WTC11 (cell line): ENCODE results near the gene MAST4. TPM values are rescaled to one million over a fixed set of nuclear protein-coding genes. Genes with fewer than 3 reads are reported as not detected.

Experiments used
- ATAC-seq: fragments of 200-7000 bp; cut with Tn5 transposase; 2 replicates; pipeline ENCODE4 v1.10.0; 2021; ENCODE audit warnings: mild to moderate bottlenecking, moderate library complexity
- CTCF ChIA-PET: fragments of 300-600 bp; sonication (Branson Sonifier 250); formaldehyde crosslinking; loops from one replicate; lab custom pipeline; 2021; ENCODE audit warnings: antibody characterized with exemption; lab: Charles Lee
- POLR2A ChIA-PET: fragments of 350-600 bp; sonication (Branson Sonifier 250); formaldehyde crosslinking; loops from one replicate; lab custom pipeline; 2021; ENCODE audit warnings: antibody characterized with exemption; lab: Charles Lee
- DNase-seq: peaks from one replicate; pipeline ENCODE4 v3.0.0; 2021; ENCODE audit warnings: low spot score
- H3K27ac Mint-ChIP-seq: 2 replicates; pipeline ENCODE4 v1.8.0; 2021; ENCODE audit warnings: mixed read lengths
- H3K27me3 Mint-ChIP-seq: 2 replicates; pipeline ENCODE4 v1.8.0; 2021; ENCODE audit warnings: low read depth, mild to moderate bottlenecking, moderate library complexity, mixed read lengths
- H3K36me3 Mint-ChIP-seq: 2 replicates; pipeline ENCODE4 v1.8.0; 2021; ENCODE audit warnings: mixed read lengths
- H3K4me1 Mint-ChIP-seq: 2 replicates; pipeline ENCODE4 v1.8.0; 2022; ENCODE audit warnings: mixed read lengths
- H3K4me3 Mint-ChIP-seq: 2 replicates; pipeline ENCODE4 v1.8.0; 2021; ENCODE audit warnings: mild to moderate bottlenecking, moderate library complexity, mixed read lengths
- H3K9me3 Mint-ChIP-seq: 2 replicates; pipeline ENCODE4 v1.8.0; 2021; ENCODE audit warnings: mixed read lengths
- CBFB ChIP-seq: sonication (generic); formaldehyde crosslinking; IDR thresholded peaks from 2 replicates; pipeline ENCODE4 v1.8.1; 2022; ENCODE audit warnings: mild to moderate bottlenecking, low read depth, missing genetic modification reagents
- ELF4 ChIP-seq: sonication (generic); formaldehyde crosslinking; IDR thresholded peaks from 2 replicates; pipeline ENCODE4 v1.8.1; 2022; ENCODE audit warnings: low read depth, mild to moderate bottlenecking, moderate library complexity, missing genetic modification reagents
- EMX1 ChIP-seq: fragments of 250-450 bp; sonication (Bioruptor Pico); IDR thresholded peaks from 2 replicates; pipeline ENCODE4 v1.8.0; 2021; ENCODE audit warnings: mild to moderate bottlenecking
- ETV6 ChIP-seq: sonication (generic); formaldehyde crosslinking; IDR thresholded peaks from 2 replicates; pipeline ENCODE4 v1.8.1; 2022; ENCODE audit warnings: mild to moderate bottlenecking, missing genetic modification reagents
- FOXJ3 ChIP-seq: sonication (generic); formaldehyde crosslinking; IDR thresholded peaks from 2 replicates; pipeline ENCODE4 v1.9.0; 2021; ENCODE audit warnings: missing genetic modification reagents, mild to moderate bottlenecking, borderline replicate concordance
- FOXK1 ChIP-seq: sonication (generic); formaldehyde crosslinking; IDR thresholded peaks from 2 replicates; pipeline ENCODE4 v1.8.0; 2022; ENCODE audit warnings: mild to moderate bottlenecking, moderate library complexity, missing genetic modification reagents
- GRHL2 ChIP-seq: fragments of 250-450 bp; sonication (Bioruptor Pico); IDR thresholded peaks from 2 replicates; pipeline ENCODE4 v1.8.0; 2022; ENCODE audit warnings: mild to moderate bottlenecking, moderate library complexity; ENCODE audit not compliant: insufficient replicate concordance, severe bottlenecking
- JAZF1 ChIP-seq: fragments of 250-450 bp; sonication (Bioruptor Pico); IDR thresholded peaks from 2 replicates; pipeline ENCODE4 v1.9.0; 2021; ENCODE audit warnings: moderate library complexity, mild to moderate bottlenecking, inconsistent platforms
- SP1 ChIP-seq: sonication (generic); formaldehyde crosslinking; conservative IDR thresholded peaks from 2 replicates; pipeline ENCODE4 v1.8.1; 2022; ENCODE audit warnings: missing genetic modification reagents
- TEAD1 ChIP-seq: sonication (generic); formaldehyde crosslinking; IDR thresholded peaks from 2 replicates; pipeline ENCODE4 v1.8.0; 2022; ENCODE audit warnings: mild to moderate bottlenecking, missing genetic modification reagents
- ZNF121 ChIP-seq: sonication (generic); formaldehyde crosslinking; IDR thresholded peaks from 2 replicates; pipeline ENCODE4 v1.8.0; 2023; ENCODE audit warnings: missing genetic modification reagents
- ZNF138 ChIP-seq: sonication (generic); formaldehyde crosslinking; conservative IDR thresholded peaks from 2 replicates; pipeline ENCODE4 v1.8.1; 2022; ENCODE audit warnings: mild to moderate bottlenecking, moderate library complexity, missing genetic modification reagents
- ZNF416 ChIP-seq: fragments of 250-450 bp; sonication (Bioruptor Pico); IDR thresholded peaks from 2 replicates; pipeline ENCODE4 v1.9.0; 2021; ENCODE audit warnings: mild to moderate bottlenecking, inconsistent platforms
- ZNF423 ChIP-seq: fragments of 250-450 bp; sonication (Bioruptor Pico); IDR thresholded peaks from 2 replicates; pipeline ENCODE4 v2.1.2; 2022; ENCODE audit warnings: mild to moderate bottlenecking, moderate library complexity
- total RNA-seq: library from RNA; stranded (reverse); gene quantifications from 3 replicates; pipeline ENCODE4 v1.2.3, GENCODE V29; 2021
- TF ChIP-seq, protein P1 (sequence below): fragments of 250-450 bp; sonication (Bioruptor Pico); IDR thresholded peaks from 2 replicates; pipeline ENCODE4 v1.9.0; 2021; ENCODE audit warnings: mild to moderate bottlenecking
- TF ChIP-seq, protein P2 (sequence below): sonication (generic); formaldehyde crosslinking; conservative IDR thresholded peaks from 2 replicates; pipeline ENCODE4 v1.8.1; 2023; ENCODE audit warnings: mild to moderate bottlenecking, low read depth, missing genetic modification reagents, moderate library complexity
- TF ChIP-seq, protein P3 (sequence below): sonication (generic); formaldehyde crosslinking; IDR thresholded peaks from 2 replicates; pipeline ENCODE4 v1.8.0; 2022; ENCODE audit warnings: mild to moderate bottlenecking, missing genetic modification reagents
- TF ChIP-seq, protein P4 (sequence below): sonication (generic); formaldehyde crosslinking; IDR thresholded peaks from 2 replicates; pipeline ENCODE4 v1.8.1; 2023; ENCODE audit warnings: mild to moderate bottlenecking, missing genetic modification reagents, moderate library complexity
- TF ChIP-seq, protein P5 (sequence below): sonication (generic); formaldehyde crosslinking; IDR thresholded peaks from 2 replicates; pipeline ENCODE4 v1.8.1; 2023; ENCODE audit warnings: mild to moderate bottlenecking, missing genetic modification reagents
- TF ChIP-seq, protein P6 (sequence below): sonication (generic); formaldehyde crosslinking; IDR thresholded peaks from 2 replicates; pipeline ENCODE4 v1.8.1; 2023; ENCODE audit warnings: mild to moderate bottlenecking, missing genetic modification reagents, borderline replicate concordance
- TF ChIP-seq, protein P7 (sequence below): sonication (generic); formaldehyde crosslinking; IDR thresholded peaks from 2 replicates; pipeline ENCODE4 v1.8.1; 2023; ENCODE audit warnings: mild to moderate bottlenecking, moderate library complexity, missing genetic modification reagents

The MAST4 gene
- total RNA-seq, 1 experiment from 2014 or later: 8.0 TPM

DNA sequence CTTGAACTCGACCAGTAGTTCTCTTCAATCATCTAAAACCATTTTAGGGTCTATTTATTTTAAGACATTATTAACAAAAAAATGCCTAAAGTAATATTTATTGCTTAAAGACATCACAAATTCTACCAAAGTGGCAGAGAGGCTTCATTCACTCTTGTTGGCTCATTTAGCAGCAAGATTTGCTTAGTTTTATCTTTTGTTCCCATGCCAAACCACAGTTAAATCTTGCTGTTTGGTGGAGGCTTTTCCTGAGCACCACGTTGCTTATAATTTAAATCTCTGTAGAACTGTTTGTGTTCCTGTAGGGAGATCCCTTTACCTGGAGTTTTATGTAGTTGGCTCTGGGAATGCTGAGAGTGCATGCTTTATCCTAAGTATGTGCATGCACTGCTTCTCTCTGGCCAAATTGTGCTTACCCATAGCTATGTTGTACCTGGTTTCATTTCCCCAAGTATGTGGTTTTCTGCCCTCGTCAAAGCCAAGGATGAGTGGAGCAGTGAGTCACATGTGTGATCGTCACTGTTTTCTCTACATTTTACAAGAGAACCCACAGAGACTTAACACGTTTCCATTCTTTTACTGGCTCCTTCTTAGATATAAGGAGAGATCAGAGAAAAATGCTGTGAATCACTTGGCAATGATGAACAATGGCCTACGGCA is 42.1 kb upstream of the MAST4 start:
- H3K4me3 Mint-ChIP-seq: no peak overlapping the region
- H3K27ac Mint-ChIP-seq: no peak overlapping the region
- no peak for ATAC-seq
- POLR2A ChIA-PET: no interaction called here
- DNase-seq: no peak
- H3K27me3 Mint-ChIP-seq: no peaks in the 10 kb centered on the region
- H3K36me3 Mint-ChIP-seq: peaks cover 3% of the 10 kb centered on the region
- CTCF ChIA-PET: no interaction called here
- TF ChIP-seq ETV6 (CRISPR knock-in tag) (no peak), ZNF423 (CRISPR knock-in tag) (no peak), ELF4 (CRISPR knock-in tag) (no peak), CBFB (CRISPR knock-in tag) (no peak), ZNF121 (CRISPR knock-in tag) (no peak), TEAD1 (CRISPR knock-in tag) (no peak), SP1 (no peak), GRHL2 (CRISPR knock-in tag) (no peak), ZNF416 (no peak)
- TF ChIP-seq, protein P1, sequence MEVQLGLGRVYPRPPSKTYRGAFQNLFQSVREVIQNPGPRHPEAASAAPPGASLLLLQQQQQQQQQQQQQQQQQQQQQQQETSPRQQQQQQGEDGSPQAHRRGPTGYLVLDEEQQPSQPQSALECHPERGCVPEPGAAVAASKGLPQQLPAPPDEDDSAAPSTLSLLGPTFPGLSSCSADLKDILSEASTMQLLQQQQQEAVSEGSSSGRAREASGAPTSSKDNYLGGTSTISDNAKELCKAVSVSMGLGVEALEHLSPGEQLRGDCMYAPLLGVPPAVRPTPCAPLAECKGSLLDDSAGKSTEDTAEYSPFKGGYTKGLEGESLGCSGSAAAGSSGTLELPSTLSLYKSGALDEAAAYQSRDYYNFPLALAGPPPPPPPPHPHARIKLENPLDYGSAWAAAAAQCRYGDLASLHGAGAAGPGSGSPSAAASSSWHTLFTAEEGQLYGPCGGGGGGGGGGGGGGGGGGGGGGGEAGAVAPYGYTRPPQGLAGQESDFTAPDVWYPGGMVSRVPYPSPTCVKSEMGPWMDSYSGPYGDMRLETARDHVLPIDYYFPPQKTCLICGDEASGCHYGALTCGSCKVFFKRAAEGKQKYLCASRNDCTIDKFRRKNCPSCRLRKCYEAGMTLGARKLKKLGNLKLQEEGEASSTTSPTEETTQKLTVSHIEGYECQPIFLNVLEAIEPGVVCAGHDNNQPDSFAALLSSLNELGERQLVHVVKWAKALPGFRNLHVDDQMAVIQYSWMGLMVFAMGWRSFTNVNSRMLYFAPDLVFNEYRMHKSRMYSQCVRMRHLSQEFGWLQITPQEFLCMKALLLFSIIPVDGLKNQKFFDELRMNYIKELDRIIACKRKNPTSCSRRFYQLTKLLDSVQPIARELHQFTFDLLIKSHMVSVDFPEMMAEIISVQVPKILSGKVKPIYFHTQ: no peak
- TF ChIP-seq, protein P2, sequence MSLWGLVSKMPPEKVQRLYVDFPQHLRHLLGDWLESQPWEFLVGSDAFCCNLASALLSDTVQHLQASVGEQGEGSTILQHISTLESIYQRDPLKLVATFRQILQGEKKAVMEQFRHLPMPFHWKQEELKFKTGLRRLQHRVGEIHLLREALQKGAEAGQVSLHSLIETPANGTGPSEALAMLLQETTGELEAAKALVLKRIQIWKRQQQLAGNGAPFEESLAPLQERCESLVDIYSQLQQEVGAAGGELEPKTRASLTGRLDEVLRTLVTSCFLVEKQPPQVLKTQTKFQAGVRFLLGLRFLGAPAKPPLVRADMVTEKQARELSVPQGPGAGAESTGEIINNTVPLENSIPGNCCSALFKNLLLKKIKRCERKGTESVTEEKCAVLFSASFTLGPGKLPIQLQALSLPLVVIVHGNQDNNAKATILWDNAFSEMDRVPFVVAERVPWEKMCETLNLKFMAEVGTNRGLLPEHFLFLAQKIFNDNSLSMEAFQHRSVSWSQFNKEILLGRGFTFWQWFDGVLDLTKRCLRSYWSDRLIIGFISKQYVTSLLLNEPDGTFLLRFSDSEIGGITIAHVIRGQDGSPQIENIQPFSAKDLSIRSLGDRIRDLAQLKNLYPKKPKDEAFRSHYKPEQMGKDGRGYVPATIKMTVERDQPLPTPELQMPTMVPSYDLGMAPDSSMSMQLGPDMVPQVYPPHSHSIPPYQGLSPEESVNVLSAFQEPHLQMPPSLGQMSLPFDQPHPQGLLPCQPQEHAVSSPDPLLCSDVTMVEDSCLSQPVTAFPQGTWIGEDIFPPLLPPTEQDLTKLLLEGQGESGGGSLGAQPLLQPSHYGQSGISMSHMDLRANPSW: no peak
- TF ChIP-seq, protein P3, sequence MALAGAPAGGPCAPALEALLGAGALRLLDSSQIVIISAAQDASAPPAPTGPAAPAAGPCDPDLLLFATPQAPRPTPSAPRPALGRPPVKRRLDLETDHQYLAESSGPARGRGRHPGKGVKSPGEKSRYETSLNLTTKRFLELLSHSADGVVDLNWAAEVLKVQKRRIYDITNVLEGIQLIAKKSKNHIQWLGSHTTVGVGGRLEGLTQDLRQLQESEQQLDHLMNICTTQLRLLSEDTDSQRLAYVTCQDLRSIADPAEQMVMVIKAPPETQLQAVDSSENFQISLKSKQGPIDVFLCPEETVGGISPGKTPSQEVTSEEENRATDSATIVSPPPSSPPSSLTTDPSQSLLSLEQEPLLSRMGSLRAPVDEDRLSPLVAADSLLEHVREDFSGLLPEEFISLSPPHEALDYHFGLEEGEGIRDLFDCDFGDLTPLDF (CRISPR knock-in tag): no peak
- peaks cover 18% of the 10 kb centered on the region for H3K9me3 Mint-ChIP-seq
- H3K4me1 Mint-ChIP-seq: no peaks in the 10 kb centered on the region

DNA sequence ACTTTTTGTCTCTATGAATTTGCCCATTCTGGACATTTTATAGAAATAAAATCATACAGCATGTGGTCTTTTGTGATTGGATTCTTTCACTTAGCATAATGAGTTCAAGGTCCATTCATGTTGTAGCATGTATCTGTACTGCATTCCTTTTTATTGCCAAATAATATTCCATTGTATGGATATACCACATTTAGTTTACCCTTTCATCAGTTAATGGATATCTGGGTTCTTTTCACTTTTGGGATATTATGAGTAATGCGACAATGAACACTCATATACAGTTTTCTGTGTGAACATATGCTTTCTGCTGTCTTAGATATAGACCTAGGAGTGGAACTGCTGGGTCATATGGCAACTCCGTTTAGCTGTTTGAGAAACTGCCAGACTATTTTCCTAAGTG is 41.3 kb upstream of the MAST4 start:
- peaks cover 3% of the 10 kb centered on the region for H3K36me3 Mint-ChIP-seq
- ChIA-PET POLR2A (no interaction called here), CTCF (no interaction called here)
- H3K27ac Mint-ChIP-seq: no peak overlapping the region
- H3K4me1 Mint-ChIP-seq: no peaks in the 10 kb centered on the region
- no peak overlapping the region for H3K4me3 Mint-ChIP-seq
- DNase-seq (no peak), ATAC-seq (no peak)
- no peaks in the 10 kb centered on the region for H3K27me3 Mint-ChIP-seq
- H3K9me3 Mint-ChIP-seq: peaks cover 10% of the 10 kb centered on the region
- no peak for TF ChIP-seq JAZF1 (CRISPR knock-in tag)
- TF ChIP-seq FOXK1: no peak
- TF ChIP-seq FOXJ3 (CRISPR knock-in tag): no peak
- TF ChIP-seq, protein P4, sequence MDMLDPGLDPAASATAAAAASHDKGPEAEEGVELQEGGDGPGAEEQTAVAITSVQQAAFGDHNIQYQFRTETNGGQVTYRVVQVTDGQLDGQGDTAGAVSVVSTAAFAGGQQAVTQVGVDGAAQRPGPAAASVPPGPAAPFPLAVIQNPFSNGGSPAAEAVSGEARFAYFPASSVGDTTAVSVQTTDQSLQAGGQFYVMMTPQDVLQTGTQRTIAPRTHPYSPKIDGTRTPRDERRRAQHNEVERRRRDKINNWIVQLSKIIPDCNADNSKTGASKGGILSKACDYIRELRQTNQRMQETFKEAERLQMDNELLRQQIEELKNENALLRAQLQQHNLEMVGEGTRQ (CRISPR knock-in tag): no peak
- TF ChIP-seq, protein P5, sequence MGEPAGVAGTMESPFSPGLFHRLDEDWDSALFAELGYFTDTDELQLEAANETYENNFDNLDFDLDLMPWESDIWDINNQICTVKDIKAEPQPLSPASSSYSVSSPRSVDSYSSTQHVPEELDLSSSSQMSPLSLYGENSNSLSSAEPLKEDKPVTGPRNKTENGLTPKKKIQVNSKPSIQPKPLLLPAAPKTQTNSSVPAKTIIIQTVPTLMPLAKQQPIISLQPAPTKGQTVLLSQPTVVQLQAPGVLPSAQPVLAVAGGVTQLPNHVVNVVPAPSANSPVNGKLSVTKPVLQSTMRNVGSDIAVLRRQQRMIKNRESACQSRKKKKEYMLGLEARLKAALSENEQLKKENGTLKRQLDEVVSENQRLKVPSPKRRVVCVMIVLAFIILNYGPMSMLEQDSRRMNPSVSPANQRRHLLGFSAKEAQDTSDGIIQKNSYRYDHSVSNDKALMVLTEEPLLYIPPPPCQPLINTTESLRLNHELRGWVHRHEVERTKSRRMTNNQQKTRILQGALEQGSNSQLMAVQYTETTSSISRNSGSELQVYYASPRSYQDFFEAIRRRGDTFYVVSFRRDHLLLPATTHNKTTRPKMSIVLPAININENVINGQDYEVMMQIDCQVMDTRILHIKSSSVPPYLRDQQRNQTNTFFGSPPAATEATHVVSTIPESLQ (CRISPR knock-in tag): no peak
- TF ChIP-seq EMX1 (CRISPR knock-in tag): no peak
- no peak for TF ChIP-seq ZNF138 (CRISPR knock-in tag)
- TF ChIP-seq, protein P6, sequence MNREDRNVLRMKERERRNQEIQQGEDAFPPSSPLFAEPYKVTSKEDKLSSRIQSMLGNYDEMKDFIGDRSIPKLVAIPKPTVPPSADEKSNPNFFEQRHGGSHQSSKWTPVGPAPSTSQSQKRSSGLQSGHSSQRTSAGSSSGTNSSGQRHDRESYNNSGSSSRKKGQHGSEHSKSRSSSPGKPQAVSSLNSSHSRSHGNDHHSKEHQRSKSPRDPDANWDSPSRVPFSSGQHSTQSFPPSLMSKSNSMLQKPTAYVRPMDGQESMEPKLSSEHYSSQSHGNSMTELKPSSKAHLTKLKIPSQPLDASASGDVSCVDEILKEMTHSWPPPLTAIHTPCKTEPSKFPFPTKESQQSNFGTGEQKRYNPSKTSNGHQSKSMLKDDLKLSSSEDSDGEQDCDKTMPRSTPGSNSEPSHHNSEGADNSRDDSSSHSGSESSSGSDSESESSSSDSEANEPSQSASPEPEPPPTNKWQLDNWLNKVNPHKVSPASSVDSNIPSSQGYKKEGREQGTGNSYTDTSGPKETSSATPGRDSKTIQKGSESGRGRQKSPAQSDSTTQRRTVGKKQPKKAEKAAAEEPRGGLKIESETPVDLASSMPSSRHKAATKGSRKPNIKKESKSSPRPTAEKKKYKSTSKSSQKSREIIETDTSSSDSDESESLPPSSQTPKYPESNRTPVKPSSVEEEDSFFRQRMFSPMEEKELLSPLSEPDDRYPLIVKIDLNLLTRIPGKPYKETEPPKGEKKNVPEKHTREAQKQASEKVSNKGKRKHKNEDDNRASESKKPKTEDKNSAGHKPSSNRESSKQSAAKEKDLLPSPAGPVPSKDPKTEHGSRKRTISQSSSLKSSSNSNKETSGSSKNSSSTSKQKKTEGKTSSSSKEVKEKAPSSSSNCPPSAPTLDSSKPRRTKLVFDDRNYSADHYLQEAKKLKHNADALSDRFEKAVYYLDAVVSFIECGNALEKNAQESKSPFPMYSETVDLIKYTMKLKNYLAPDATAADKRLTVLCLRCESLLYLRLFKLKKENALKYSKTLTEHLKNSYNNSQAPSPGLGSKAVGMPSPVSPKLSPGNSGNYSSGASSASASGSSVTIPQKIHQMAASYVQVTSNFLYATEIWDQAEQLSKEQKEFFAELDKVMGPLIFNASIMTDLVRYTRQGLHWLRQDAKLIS (CRISPR knock-in tag): no peak
- TF ChIP-seq, protein P7, sequence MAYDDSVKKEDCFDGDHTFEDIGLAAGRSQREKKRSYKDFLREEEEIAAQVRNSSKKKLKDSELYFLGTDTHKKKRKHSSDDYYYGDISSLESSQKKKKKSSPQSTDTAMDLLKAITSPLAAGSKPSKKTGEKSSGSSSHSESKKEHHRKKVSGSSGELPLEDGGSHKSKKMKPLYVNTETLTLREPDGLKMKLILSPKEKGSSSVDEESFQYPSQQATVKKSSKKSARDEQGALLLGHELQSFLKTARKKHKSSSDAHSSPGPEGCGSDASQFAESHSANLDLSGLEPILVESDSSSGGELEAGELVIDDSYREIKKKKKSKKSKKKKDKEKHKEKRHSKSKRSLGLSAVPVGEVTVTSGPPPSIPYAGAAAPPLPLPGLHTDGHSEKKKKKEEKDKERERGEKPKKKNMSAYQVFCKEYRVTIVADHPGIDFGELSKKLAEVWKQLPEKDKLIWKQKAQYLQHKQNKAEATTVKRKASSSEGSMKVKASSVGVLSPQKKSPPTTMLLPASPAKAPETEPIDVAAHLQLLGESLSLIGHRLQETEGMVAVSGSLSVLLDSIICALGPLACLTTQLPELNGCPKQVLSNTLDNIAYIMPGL: no peak
- TF ChIP-seq ZNF416: no peak
